Memory B cell (primary cell): ENCODE measurements around the gene XBP1.
"Not testable (repeated sequence)": the region's sequence is repeated elsewhere in the genome, so short reads cannot be mapped to it uniquely, and the experiment has no call there.

Experiments used
- ATAC-seq: fragments of 150-1000 bp; cut with Tn5 transposase; 2 replicates; pipeline ENCODE4 v1.10.0; 2021; ENCODE audit warnings: low read depth, mild to moderate bottlenecking, moderate library complexity
- DNase-seq, 2 donors: peaks; one replicate each; pipeline ENCODE4 v3.0.0; 2022; ENCODE audit warnings: low spot score in 2 of 2
- H3K27ac Mint-ChIP-seq: one replicate; pipeline ENCODE4 v1.8.0; 2022; ENCODE audit warnings: mild to moderate bottlenecking, moderate library complexity, mixed read lengths
- H3K27me3 Mint-ChIP-seq: one replicate; pipeline ENCODE4 v1.8.0; 2022; ENCODE audit warnings: mixed read lengths
- H3K36me3 Mint-ChIP-seq: one replicate; pipeline ENCODE4 v1.8.0; 2022; ENCODE audit warnings: mild to moderate bottlenecking, mixed read lengths
- H3K4me1 Mint-ChIP-seq: one replicate; pipeline ENCODE4 v1.8.0; 2022; ENCODE audit warnings: mixed read lengths
- H3K4me3 Mint-ChIP-seq: one replicate; pipeline ENCODE4 v1.8.0; 2022; ENCODE audit warnings: mild to moderate bottlenecking, moderate library complexity, mixed read lengths
- H3K9me3 Mint-ChIP-seq: one replicate; pipeline ENCODE4 v1.8.0; 2022; ENCODE audit warnings: mixed read lengths

Gene XBP1

GRCh38 chr22:28826921-28827320, 26.6 kb upstream of the XBP1 start:
- no peak for ATAC-seq
- Mint-ChIP-seq H3K4me1 (peaks cover 6% of the 10 kb centered on the region), H3K9me3 (no peaks in the 10 kb centered on the region)

GRCh38 chr22:28826430-28826829, 26.1 kb upstream of the XBP1 start:
- H3K4me3 Mint-ChIP-seq, H3K4me1 Mint-ChIP-seq: not testable (repeated sequence)

More at GRCh38 chr22:28826921-28827320, 26.6 kb upstream of the XBP1 start:
- H3K4me3 Mint-ChIP-seq = no peak overlapping the region
- no peaks in the 10 kb centered on the region for H3K27me3 Mint-ChIP-seq
- DNase-seq = no peak
- peaks cover 5% of the 10 kb centered on the region for H3K36me3 Mint-ChIP-seq
- H3K27ac Mint-ChIP-seq = no peak overlapping the region

GRCh38 chr22:28824455-28824854, 24.1 kb upstream of the XBP1 start:
- H3K27ac Mint-ChIP-seq, H3K36me3 Mint-ChIP-seq, H3K4me1 Mint-ChIP-seq, H3K27me3 Mint-ChIP-seq, H3K9me3 Mint-ChIP-seq, H3K4me3 Mint-ChIP-seq, DNase-seq, ATAC-seq: not testable (repeated sequence)

More at GRCh38 chr22:28826430-28826829, 26.1 kb upstream of the XBP1 start:
- ATAC-seq, H3K27ac Mint-ChIP-seq, H3K9me3 Mint-ChIP-seq, H3K36me3 Mint-ChIP-seq, H3K27me3 Mint-ChIP-seq, DNase-seq: not testable (repeated sequence)

- H3K36me3 Mint-ChIP-seq = peaks cover 5% of the 10 kb centered on the region
- H3K4me3 Mint-ChIP-seq = no peak overlapping the region
- no peak for ATAC-seq
Observed at GRCh38 chr22:28822930-28823551, 22.7 kb upstream of the XBP1 start.

GRCh38 chr22:28821452-28821851, 21.1 kb upstream of the XBP1 start:
- H3K36me3 Mint-ChIP-seq = peaks cover 2% of the 10 kb centered on the region
- no peaks in the 10 kb centered on the region for H3K9me3 Mint-ChIP-seq
- DNase-seq = no peak
- H3K27me3 Mint-ChIP-seq = no peaks in the 10 kb centered on the region
- ATAC-seq = no peak
- H3K4me1 Mint-ChIP-seq = no peaks in the 10 kb centered on the region
- no peak overlapping the region for H3K27ac Mint-ChIP-seq
- H3K4me3 Mint-ChIP-seq = no peak overlapping the region

More at GRCh38 chr22:28822930-28823551, 22.7 kb upstream of the XBP1 start:
- Mint-ChIP-seq H3K27me3 (no peaks in the 10 kb centered on the region), H3K27ac (no peak overlapping the region), H3K4me1 (peaks cover 3% of the 10 kb centered on the region), H3K9me3 (no peaks in the 10 kb centered on the region)
- DNase-seq = no peak

GRCh38 chr22:28820885-28821284, 20.5 kb upstream of the XBP1 start:
- peaks cover 2% of the 10 kb centered on the region for H3K36me3 Mint-ChIP-seq
- no peaks in the 10 kb centered on the region for H3K4me1 Mint-ChIP-seq
- DNase-seq (no peak), ATAC-seq (no peak)
- no peaks in the 10 kb centered on the region for H3K27me3 Mint-ChIP-seq
- no peak overlapping the region for H3K27ac Mint-ChIP-seq
- no peak overlapping the region for H3K4me3 Mint-ChIP-seq
- no peaks in the 10 kb centered on the region for H3K9me3 Mint-ChIP-seq

GRCh38 chr22:28819253-28820096, 19.1 kb upstream of the XBP1 start:
- H3K9me3 Mint-ChIP-seq = no peaks in the 10 kb centered on the region
- no peak overlapping the region for H3K4me3 Mint-ChIP-seq
- ATAC-seq = no peak
- H3K36me3 Mint-ChIP-seq = peaks cover 2% of the 10 kb centered on the region
- DNase-seq = no peak
- no peaks in the 10 kb centered on the region for H3K4me1 Mint-ChIP-seq
- H3K27me3 Mint-ChIP-seq = no peaks in the 10 kb centered on the region
- H3K27ac Mint-ChIP-seq = no peak overlapping the region

GRCh38 chr22:28817919-28818859, 17.8 kb upstream of the XBP1 start:
- H3K4me1 Mint-ChIP-seq = no peaks in the 10 kb centered on the region
- DNase-seq (no peak), ATAC-seq (no peak)
- H3K9me3 Mint-ChIP-seq = no peaks in the 10 kb centered on the region
- peaks cover 2% of the 10 kb centered on the region for H3K36me3 Mint-ChIP-seq
- no peak overlapping the region for H3K4me3 Mint-ChIP-seq
- H3K27me3 Mint-ChIP-seq = no peaks in the 10 kb centered on the region
- H3K27ac Mint-ChIP-seq = no peak overlapping the region

GRCh38 chr22:28817064-28817463, 16.7 kb upstream of the XBP1 start:
- H3K36me3 Mint-ChIP-seq = no peaks in the 10 kb centered on the region

GRCh38 chr22:28815729-28816128, 15.4 kb upstream of the XBP1 start:
- no peak overlapping the region for H3K27ac Mint-ChIP-seq
- no peaks in the 10 kb centered on the region for H3K27me3 Mint-ChIP-seq
- H3K4me1 Mint-ChIP-seq = peaks cover 6% of the 10 kb centered on the region
- no peak for DNase-seq
- no peak overlapping the region for H3K4me3 Mint-ChIP-seq
- no peak for ATAC-seq
- no peaks in the 10 kb centered on the region for H3K9me3 Mint-ChIP-seq
- H3K36me3 Mint-ChIP-seq = no peaks in the 10 kb centered on the region

More at GRCh38 chr22:28817064-28817463, 16.7 kb upstream of the XBP1 start:
- no peaks in the 10 kb centered on the region for H3K27me3 Mint-ChIP-seq
- no peaks in the 10 kb centered on the region for H3K4me1 Mint-ChIP-seq
- H3K27ac Mint-ChIP-seq = no peak overlapping the region
- H3K4me3 Mint-ChIP-seq = no peak overlapping the region
- DNase-seq = no peak
- no peak for ATAC-seq
- H3K9me3 Mint-ChIP-seq = no peaks in the 10 kb centered on the region

- no peak for DNase-seq
- Mint-ChIP-seq H3K9me3 (no peaks in the 10 kb centered on the region), H3K4me1 (peaks cover 6% of the 10 kb centered on the region), H3K4me3 (no peak overlapping the region), H3K27ac (no peak overlapping the region), H3K36me3 (no peaks in the 10 kb centered on the region), H3K27me3 (no peaks in the 10 kb centered on the region)
- no peak for ATAC-seq
Observed at GRCh38 chr22:28815111-28815510, 14.7 kb upstream of the XBP1 start.

GRCh38 chr22:28813772-28814518, 13.6 kb upstream of the XBP1 start:
- Mint-ChIP-seq H3K27me3 (no peaks in the 10 kb centered on the region), H3K27ac (no peak overlapping the region), H3K4me1 (peaks cover 6% of the 10 kb centered on the region), H3K4me3 (no peak overlapping the region), H3K9me3 (no peaks in the 10 kb centered on the region), H3K36me3 (peaks cover 4% of the 10 kb centered on the region)
- DNase-seq (no peak), ATAC-seq (no peak)

- ATAC-seq = no peak
- H3K27me3 Mint-ChIP-seq = no peaks in the 10 kb centered on the region
- H3K9me3 Mint-ChIP-seq = no peaks in the 10 kb centered on the region
- DNase-seq = no peak
- H3K27ac Mint-ChIP-seq = no peak overlapping the region
- H3K36me3 Mint-ChIP-seq = peaks cover 5% of the 10 kb centered on the region
- H3K4me3 Mint-ChIP-seq = no peak overlapping the region
- peaks cover 6% of the 10 kb centered on the region for H3K4me1 Mint-ChIP-seq
Observed at GRCh38 chr22:28812516-28812915, 12.1 kb upstream of the XBP1 start.
